ENCODE data around the gene NEDD8. TPM values are rescaled to one million over a fixed set of nuclear protein-coding genes. Genes with fewer than 3 reads are reported as not detected.

The NEDD8 gene
- total and polyA plus RNA-seq, 3 donors from 2014 or later = 94.6 to 180 (median 110) TPM

GRCh38 chr14:24269910-24270536, 37.9 kb upstream of the NEDD8 start:
- no peaks in the 10 kb centered on the region for H3K9me3 ChIP-seq
- H3K36me3 ChIP-seq (ENCODE audit: low read depth, missing control alignments) = no peaks in the 10 kb centered on the region
- H3K4me3 ChIP-seq = no peak overlapping the region
- H3K27me3 ChIP-seq = no peaks in the 10 kb centered on the region
- peaks cover 7% of the 10 kb centered on the region for H3K4me1 ChIP-seq
- WGBS, 2 donors = 91 to 93% methylated on average over 7 to 14 of the region's 14 CpGs
- intact Hi-C loops (cut with DNase I; ENCODE audit: low total_unique reads) = no loop called here
- H3K27ac ChIP-seq = no peak overlapping the region
- TF ChIP-seq POLR2A (IDR thresholded peaks at IDR 0.05) = no peak
- no peak for TF ChIP-seq CTCF (IDR thresholded peaks at IDR 0.05)
- DNase-seq = no peak

DNA sequence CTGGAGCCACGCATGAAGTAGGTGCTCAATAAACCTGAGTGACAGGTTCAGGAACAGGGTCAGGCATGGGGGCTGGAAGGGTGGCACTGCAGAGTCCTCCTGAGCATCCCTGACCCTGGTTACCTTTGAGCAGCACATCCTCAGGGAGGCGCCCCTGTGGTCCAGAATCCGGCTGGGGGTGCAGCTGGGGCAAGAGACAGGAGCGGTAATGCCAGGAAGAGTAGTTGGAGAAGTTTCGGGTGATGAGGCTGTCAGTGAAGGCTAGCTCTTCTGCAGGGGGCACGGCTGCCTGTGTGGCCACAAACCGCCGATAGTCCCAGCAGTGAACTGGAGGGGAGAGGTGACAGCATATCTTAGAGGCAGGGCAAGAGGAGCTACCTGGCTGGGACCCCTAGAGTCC, 37.2 kb upstream of the NEDD8 start:
- Histone ChIP-seq H3K4me3 (no peak overlapping the region), H3K4me1 (peaks cover 7% of the 10 kb centered on the region), H3K27ac (no peak overlapping the region), H3K9me3 (no peaks in the 10 kb centered on the region), H3K36me3 (ENCODE audit: low read depth, missing control alignments) (no peaks in the 10 kb centered on the region), H3K27me3 (no peaks in the 10 kb centered on the region)
- TF ChIP-seq POLR2A (IDR thresholded peaks at IDR 0.05) = no peak
- no peak for TF ChIP-seq CTCF (IDR thresholded peaks at IDR 0.05)
- DNase-seq = no peak
- WGBS, 2 donors = 90 to 99% methylated on average over 5 to 8 of the region's 8 CpGs
- intact Hi-C loops (cut with DNase I; ENCODE audit: low total_unique reads) = no loop called here

DNA sequence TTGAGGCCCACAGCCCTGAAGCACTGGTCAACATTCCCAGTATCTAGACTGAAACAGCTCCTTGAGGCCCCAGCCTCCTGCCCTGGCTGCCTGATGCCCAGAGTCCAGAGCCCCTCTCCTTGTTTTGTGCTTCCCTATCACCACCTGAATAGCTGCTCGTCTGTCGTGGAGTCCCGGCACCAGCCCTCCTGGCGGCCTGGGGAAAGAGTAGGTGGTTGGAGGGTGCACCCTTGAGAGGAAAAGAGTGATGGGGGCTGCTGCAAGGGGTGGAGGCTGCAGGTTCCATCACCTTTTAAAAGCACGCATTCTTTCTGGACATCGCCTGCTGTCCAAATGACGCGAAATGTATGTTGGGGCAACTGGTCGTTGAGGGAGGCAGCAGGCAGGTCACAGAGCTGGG, 36.1 kb upstream of the NEDD8 start:
- Histone ChIP-seq H3K27me3 (no peaks in the 10 kb centered on the region), H3K36me3 (ENCODE audit: low read depth, missing control alignments) (no peaks in the 10 kb centered on the region), H3K4me1 (peaks cover 7% of the 10 kb centered on the region), H3K27ac (no peak overlapping the region), H3K9me3 (no peaks in the 10 kb centered on the region), H3K4me3 (no peak overlapping the region)
- intact Hi-C loops (cut with DNase I; ENCODE audit: low total_unique reads) = no loop called here
- WGBS, 2 donors = 89 to 91% methylated on average over 9 of the region's 9 CpGs
- TF ChIP-seq CTCF (IDR thresholded peaks at IDR 0.05) (no peak), POLR2A (IDR thresholded peaks at IDR 0.05) (no peak)
- DNase-seq = no peak

DNA sequence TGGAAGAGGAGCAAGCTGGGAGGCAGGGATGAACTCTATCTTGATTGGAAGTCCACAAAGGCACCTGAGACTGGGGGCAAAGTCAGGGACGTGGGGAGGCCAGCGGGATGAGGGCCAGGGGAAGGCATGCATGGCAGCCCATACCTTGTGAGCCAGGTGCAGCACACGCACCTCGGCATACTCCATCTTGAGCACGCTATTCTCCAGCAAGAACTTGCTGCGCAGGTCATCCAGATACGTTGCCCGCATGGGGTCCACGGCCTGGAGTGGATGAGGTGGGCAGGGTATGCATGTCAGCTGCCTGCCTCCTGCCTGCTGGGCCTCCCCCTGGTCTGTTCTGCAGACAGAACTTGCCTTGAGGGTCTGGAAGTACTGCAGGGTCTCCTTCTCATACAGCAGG, 35.3 kb upstream of the NEDD8 start:
- H3K4me3 ChIP-seq = no peak overlapping the region
- DNase-seq = no peak
- TF ChIP-seq POLR2A (IDR thresholded peaks at IDR 0.05) = no peak
- no peak for TF ChIP-seq CTCF (IDR thresholded peaks at IDR 0.05)
- no peaks in the 10 kb centered on the region for H3K36me3 ChIP-seq (ENCODE audit: low read depth, missing control alignments)
- 72 to 94% methylated on average over 3 to 9 of the region's 9 CpGs for WGBS, 2 donors
- H3K9me3 ChIP-seq = no peaks in the 10 kb centered on the region
- H3K4me1 ChIP-seq = peaks cover 7% of the 10 kb centered on the region
- intact Hi-C loops (cut with DNase I; ENCODE audit: low total_unique reads) = no loop called here
- no peak overlapping the region for H3K27ac ChIP-seq
- no peaks in the 10 kb centered on the region for H3K27me3 ChIP-seq

Data from testis (tissue), 3 donors.